SU-DHL-6 (cell line): Measurements from ENCODE around the gene PRDM7.
A peak's percentile ranks its signal among the peaks of the same experiment; 100 is the strongest.

Experiments
- H2AFZ ChIP-seq: fragments of 200-600 bp; sonication (generic); 2 replicates; pipeline ENCODE4 v1.6.1; 2014; ENCODE audit warnings: low read depth, mild to moderate bottlenecking, moderate library complexity, mixed read lengths, antibody characterized with exemption, low read length; ENCODE audit not compliant: severe bottlenecking
- H3F3A ChIP-seq: fragments of 200-600 bp; shearing (Covaris generic); 2 replicates; pipeline ENCODE4 v1.6.0; 2016; ENCODE audit warnings: antibody characterized with exemption, mild to moderate bottlenecking; ENCODE audit not compliant: insufficient read depth
- H3K27ac ChIP-seq: fragments of 200-600 bp; sonication (generic); 2 replicates; pipeline ENCODE4 v1.5.1; 2016; ENCODE audit warnings: low read depth, mild to moderate bottlenecking, low read length, moderate library complexity, mixed read lengths
- H3K27me3 ChIP-seq: fragments of 200-600 bp; sonication (generic), shearing (Covaris generic); 2 replicates; pipeline ENCODE4 v1.6.0; 2014; ENCODE audit warnings: mild to moderate bottlenecking, low read length
- H3K36me3 ChIP-seq: fragments of 200-600 bp; sonication (generic); 2 replicates; pipeline ENCODE4 v1.6.1; 2014; ENCODE audit warnings: mild to moderate bottlenecking, low read length, mixed read lengths
- H3K4me2 ChIP-seq: fragments of 300-600, 200-600 bp; shearing (Covaris generic), sonication (generic); 2 replicates; pipeline ENCODE4 v1.6.0; 2014; ENCODE audit warnings: low read length, low read depth, mild to moderate bottlenecking; ENCODE audit not compliant: poor library complexity, severe bottlenecking
- H3K4me3 ChIP-seq: fragments of 200-600 bp; sonication (generic); 2 replicates; pipeline ENCODE4 v1.5.1; 2014; ENCODE audit warnings: antibody characterized with exemption, low read length, mild to moderate bottlenecking, mixed read lengths; ENCODE audit not compliant: insufficient read depth, poor library complexity, severe bottlenecking
- H3K79me2 ChIP-seq: fragments of 200-600 bp; sonication (generic); 2 replicates; pipeline ENCODE4 v1.6.1; 2014; ENCODE audit warnings: mild to moderate bottlenecking, low read length, moderate library complexity; ENCODE audit not compliant: insufficient read depth
- H3K9ac ChIP-seq: fragments of 200-600 bp; sonication (generic); 2 replicates; pipeline ENCODE4 v1.7.0; 2014; ENCODE audit warnings: mild to moderate bottlenecking, low read length
- H3K9me2 ChIP-seq: fragments of 200-600 bp; sonication (generic); replicated peaks from 2 replicates; pipeline ENCODE4 v1.6.1; 2014; ENCODE audit warnings: low read length; ENCODE audit not compliant: insufficient read depth
- H3K9me3 ChIP-seq: fragments of 200-600 bp; sonication (generic); 2 replicates; pipeline ENCODE4 v1.6.1; 2014; ENCODE audit warnings: low read length, mixed read lengths; ENCODE audit not compliant: insufficient read depth
- H4K20me1 ChIP-seq: fragments of 200-600 bp; sonication (generic); 2 replicates; pipeline ENCODE4 v1.6.1; 2014; ENCODE audit warnings: low read depth, mild to moderate bottlenecking, antibody characterized with exemption, low read length, moderate library complexity, mixed read lengths
- EZH2phosphoT487 ChIP-seq: fragments of 200-600 bp; sonication (generic), shearing (Covaris generic); conservative IDR thresholded peaks from 2 replicates; pipeline ENCODE4 v1.6.1; 2018; ENCODE audit warnings: mild to moderate bottlenecking, antibody characterized with exemption, low read length, moderate library complexity, mixed read lengths
- TF ChIP-seq, protein P1 (sequence below): fragments of 200-600 bp; sonication (generic); IDR thresholded peaks from one replicate; pipeline ENCODE4 v1.5.1; 2017; ENCODE audit warnings: antibody characterized with exemption, mild to moderate bottlenecking, low read length, moderate library complexity; ENCODE audit not compliant: insufficient read depth, poor library complexity, severe bottlenecking

The PRDM7 gene

GRCh38 chr16:90078579-90078895 lies 1.4 kb upstream of the PRDM7 start:
- no peaks in the 10 kb centered on the region for H3K27me3 ChIP-seq
- H3K4me2 ChIP-seq: no peak overlapping the region
- no peak overlapping the region for H3K27ac ChIP-seq
- H3F3A ChIP-seq: no peaks in the 10 kb centered on the region
- H3K9ac ChIP-seq: no peak overlapping the region
- no peak overlapping the region for H3K4me3 ChIP-seq
- TF ChIP-seq, protein P1, sequence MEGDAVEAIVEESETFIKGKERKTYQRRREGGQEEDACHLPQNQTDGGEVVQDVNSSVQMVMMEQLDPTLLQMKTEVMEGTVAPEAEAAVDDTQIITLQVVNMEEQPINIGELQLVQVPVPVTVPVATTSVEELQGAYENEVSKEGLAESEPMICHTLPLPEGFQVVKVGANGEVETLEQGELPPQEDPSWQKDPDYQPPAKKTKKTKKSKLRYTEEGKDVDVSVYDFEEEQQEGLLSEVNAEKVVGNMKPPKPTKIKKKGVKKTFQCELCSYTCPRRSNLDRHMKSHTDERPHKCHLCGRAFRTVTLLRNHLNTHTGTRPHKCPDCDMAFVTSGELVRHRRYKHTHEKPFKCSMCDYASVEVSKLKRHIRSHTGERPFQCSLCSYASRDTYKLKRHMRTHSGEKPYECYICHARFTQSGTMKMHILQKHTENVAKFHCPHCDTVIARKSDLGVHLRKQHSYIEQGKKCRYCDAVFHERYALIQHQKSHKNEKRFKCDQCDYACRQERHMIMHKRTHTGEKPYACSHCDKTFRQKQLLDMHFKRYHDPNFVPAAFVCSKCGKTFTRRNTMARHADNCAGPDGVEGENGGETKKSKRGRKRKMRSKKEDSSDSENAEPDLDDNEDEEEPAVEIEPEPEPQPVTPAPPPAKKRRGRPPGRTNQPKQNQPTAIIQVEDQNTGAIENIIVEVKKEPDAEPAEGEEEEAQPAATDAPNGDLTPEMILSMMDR: no peak
- TF ChIP-seq EZH2phosphoT487: no peak
- no peaks in the 10 kb centered on the region for H4K20me1 ChIP-seq
- no peaks in the 10 kb centered on the region for H3K9me3 ChIP-seq
- H3K79me2 ChIP-seq: no peaks in the 10 kb centered on the region
- H3K36me3 ChIP-seq: no peaks in the 10 kb centered on the region
- H2AFZ ChIP-seq: no peak overlapping the region
- no peaks in the 10 kb centered on the region for H3K9me2 ChIP-seq

DNA sequence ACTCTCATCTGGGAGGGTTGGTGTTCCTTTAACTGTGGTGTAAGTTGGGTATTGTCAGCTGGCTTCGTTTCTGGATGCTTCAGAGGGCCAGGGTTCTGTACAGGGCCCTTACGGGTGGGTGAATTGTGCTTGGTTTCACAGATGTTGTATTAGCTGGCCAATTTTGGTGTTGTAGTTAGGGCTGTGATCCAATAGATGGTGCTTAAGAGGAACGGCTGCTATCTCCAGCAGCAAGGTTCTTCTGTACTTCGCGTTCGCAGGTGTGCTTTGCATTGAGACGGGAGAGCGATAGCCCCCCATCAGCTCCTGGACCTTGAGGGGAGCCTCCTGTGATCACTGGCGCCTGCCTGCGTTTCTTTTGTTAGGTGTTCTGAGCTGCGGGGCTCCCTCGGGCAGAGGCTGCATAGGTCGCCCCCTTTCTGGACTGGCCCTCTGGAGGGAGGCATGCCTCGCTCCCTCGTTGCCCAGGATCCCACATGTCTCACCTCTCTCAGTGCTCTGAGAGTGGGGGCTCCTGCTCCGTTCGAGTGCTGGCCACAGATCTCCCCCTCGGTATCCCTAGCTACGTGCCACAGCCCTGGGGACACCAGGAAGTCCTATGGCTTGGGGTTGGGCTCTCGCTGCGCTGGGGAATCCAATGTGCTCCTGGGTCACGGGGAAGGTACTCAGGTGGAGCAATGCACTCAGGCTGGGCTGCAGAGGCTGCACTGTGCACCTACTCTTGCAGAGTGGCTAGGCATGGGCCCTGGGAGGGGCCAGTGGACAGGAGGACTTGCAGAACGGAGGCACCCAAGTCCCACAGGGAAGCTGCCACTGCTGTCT lies 837 bp upstream of the PRDM7 start:
- no peak overlapping the region for H3K27ac ChIP-seq
- no peaks in the 10 kb centered on the region for H3K9me3 ChIP-seq
- no peaks in the 10 kb centered on the region for H3F3A ChIP-seq
- H3K4me2 ChIP-seq: peak overlapping the region; percentile 68
- H3K36me3 ChIP-seq: no peaks in the 10 kb centered on the region
- H3K9ac ChIP-seq: peak overlapping the region; percentile 50
- H3K27me3 ChIP-seq: no peaks in the 10 kb centered on the region
- H3K9me2 ChIP-seq: no peaks in the 10 kb centered on the region
- no peaks in the 10 kb centered on the region for H4K20me1 ChIP-seq
- no peaks in the 10 kb centered on the region for H3K79me2 ChIP-seq
- TF ChIP-seq, protein P1: peak; percentile 10
- no peak for TF ChIP-seq EZH2phosphoT487
- peak overlapping the region; percentile 69 for H2AFZ ChIP-seq
- peak overlapping the region; percentile 53 for H3K4me3 ChIP-seq

DNA sequence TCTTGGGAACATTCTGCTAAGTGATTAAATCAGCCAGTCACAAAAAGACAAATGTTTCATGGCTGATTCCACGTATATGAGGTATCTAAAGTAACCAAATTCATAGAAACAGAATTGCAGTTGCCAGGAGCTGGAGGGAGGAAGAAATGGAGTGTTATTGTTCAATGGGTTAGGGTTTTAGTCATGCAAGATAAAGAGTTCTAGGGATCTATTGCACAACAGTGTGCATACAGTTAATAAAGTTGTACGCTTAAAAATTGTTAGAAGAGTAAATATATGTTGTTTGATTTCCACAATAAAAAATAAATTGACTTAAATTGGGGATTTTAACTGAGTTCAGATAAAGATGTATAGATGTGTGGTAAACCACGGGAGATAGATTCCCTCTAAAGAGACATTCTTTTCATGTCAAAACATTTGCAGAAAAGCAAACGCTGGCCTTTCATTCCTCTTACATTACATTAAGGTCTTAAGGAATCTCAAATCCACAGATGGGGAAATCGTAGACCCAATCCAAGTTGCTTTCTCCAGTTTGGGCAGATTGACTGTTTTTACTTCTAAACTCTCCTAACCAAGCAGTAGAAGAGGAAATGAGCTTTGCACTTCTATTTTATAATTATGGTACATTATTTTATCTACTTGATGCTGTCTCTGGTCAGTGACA lies 4.6 kb downstream of the PRDM7 start:
- Histone ChIP-seq H3K36me3 (no peaks in the 10 kb centered on the region), H3K27me3 (no peaks in the 10 kb centered on the region), H3K9me3 (peaks cover 7% of the 10 kb centered on the region; the same call in 1 of the 2 replicates), H4K20me1 (no peaks in the 10 kb centered on the region), H3K9me2 (no peaks in the 10 kb centered on the region), H3K79me2 (no peaks in the 10 kb centered on the region), H3K27ac (no peak overlapping the region), H3K4me2 (no peak overlapping the region), H3K9ac (no peak overlapping the region), H2AFZ (no peak overlapping the region), H3K4me3 (no peak overlapping the region), H3F3A (no peaks in the 10 kb centered on the region)
- no peak for TF ChIP-seq EZH2phosphoT487
- TF ChIP-seq, protein P1: no peak
